IMR-90 (cell line): ENCODE measurements around the gene GTSE1. TPM values are rescaled to one million over a fixed set of nuclear protein-coding genes. Genes with fewer than 3 reads are reported as not detected.

ENCODE experiments used
- ATAC-seq: fragments of 200-7000 bp; cut with Tn5 transposase; 2 replicates; pipeline ENCODE4 v1.9.1; 2020; ENCODE audit warnings: low read depth, mild to moderate bottlenecking, moderate library complexity
- BruUV-seq: library from RNA; stranded (reverse); fragments of 400-500 nt; replicated peaks from 2 replicates; lab custom pipeline; 2021; lab: Mats Ljungman, UMichigan
- CTCF ChIA-PET: fragments of 300-600 bp; formaldehyde crosslinking; extraction: SDS; loops from one replicate; lab custom pipeline; 2021; ENCODE audit warnings: antibody characterized with exemption; lab: Yijun Ruan, JAX
- POLR2A ChIA-PET: fragments of 300-600 bp; sonication (Branson Sonifier 250); formaldehyde crosslinking; loops from one replicate; lab custom pipeline; 2022; ENCODE audit warnings: antibody characterized with exemption; ENCODE audit not compliant: unreplicated experiment; lab: Charles Lee
- DNase-seq: peaks from one replicate; pipeline ENCODE4 v3.0.0; 2013
- H2AFZ ChIP-seq: replicated peaks from 2 replicates; pipeline ENCODE3; 2013; ENCODE audit warnings: low read length, mild to moderate bottlenecking; ENCODE audit not compliant: poor library complexity
- H2AK5ac ChIP-seq: 2 replicates; pipeline ENCODE4 v1.6.1; 2013; ENCODE audit warnings: low read depth, low read length, inconsistent platforms
- H2AK9ac ChIP-seq: replicated peaks from 2 replicates; pipeline ENCODE3; 2013; ENCODE audit warnings: mild to moderate bottlenecking, low read depth, low read length, moderate library complexity; ENCODE audit not compliant: poor library complexity
- H2BK120ac ChIP-seq: 2 replicates; pipeline ENCODE4 v1.6.1; 2013; ENCODE audit warnings: low read depth, low read length, inconsistent platforms
- H2BK15ac ChIP-seq: 3 replicates; pipeline ENCODE4 v1.6.1; 2013; ENCODE audit warnings: low read depth, low read length, inconsistent platforms
- H2BK20ac ChIP-seq: 2 replicates; pipeline ENCODE4 v1.6.1; 2013; ENCODE audit warnings: low read depth, mild to moderate bottlenecking, inconsistent platforms, low read length, moderate library complexity
- H2BK5ac ChIP-seq: 2 replicates; pipeline ENCODE4 v1.6.1; 2013; ENCODE audit warnings: mild to moderate bottlenecking, low read depth, low read length, inconsistent platforms; ENCODE audit not compliant: poor library complexity, severe bottlenecking
- H3K14ac ChIP-seq: replicated peaks from 2 replicates; pipeline ENCODE4 v1.6.1; 2013; ENCODE audit warnings: low read depth, low read length, inconsistent platforms
- H3K18ac ChIP-seq: 2 replicates; pipeline ENCODE4 v1.6.1; 2013; ENCODE audit warnings: low read depth, low read length, control low read depth
- H3K23ac ChIP-seq: 2 replicates; pipeline ENCODE4 v1.6.1; 2013; ENCODE audit warnings: low read depth, low read length, inconsistent platforms
- H3K27ac ChIP-seq: 2 replicates; pipeline ENCODE4 v1.5.1; 2013; ENCODE audit warnings: mild to moderate bottlenecking, control low read depth, low read length; ENCODE audit not compliant: insufficient read depth
- H3K27me3 ChIP-seq: 2 replicates; pipeline ENCODE4 v1.6.1; 2013; ENCODE audit warnings: low read length; ENCODE audit not compliant: control insufficient read depth, insufficient read depth
- H3K36me3 ChIP-seq: 2 replicates; pipeline ENCODE4 v1.6.1; 2013; ENCODE audit warnings: low read length, mixed read lengths; ENCODE audit not compliant: control insufficient read depth, insufficient read depth
- H3K4ac ChIP-seq: 2 replicates; pipeline ENCODE4 v1.6.1; 2013; ENCODE audit warnings: low read depth, low read length, inconsistent platforms
- H3K4me1 ChIP-seq: 2 replicates; pipeline ENCODE4 v1.6.1; 2013; ENCODE audit warnings: low read length, mixed read lengths; ENCODE audit not compliant: control insufficient read depth, insufficient read depth
- H3K4me2 ChIP-seq: 2 replicates; pipeline ENCODE4 v1.6.1; 2013; ENCODE audit warnings: low read depth, mild to moderate bottlenecking, control low read depth, low read length, moderate library complexity
- H3K4me3 ChIP-seq: 2 replicates; pipeline ENCODE4 v1.5.1; 2013; ENCODE audit warnings: low read depth, mild to moderate bottlenecking, control low read depth, low read length, moderate library complexity; ENCODE audit not compliant: insufficient read depth
- H3K56ac ChIP-seq: 2 replicates; pipeline ENCODE4 v1.6.1; 2013; ENCODE audit warnings: low read length, inconsistent platforms; ENCODE audit not compliant: insufficient read depth; ENCODE audit errors: extremely low read depth
- H3K79me1 ChIP-seq, 2 experiments: 2 replicates each; pipeline ENCODE4 v1.6.1; 2013; ENCODE audit warnings: low read length in 2 of 2, inconsistent platforms in 1 of 2, low read depth in 1 of 2
- H3K9ac ChIP-seq: 2 replicates; pipeline ENCODE4 v1.6.1; 2013; ENCODE audit warnings: low read depth, low read length, control low read depth
- H3K9me1 ChIP-seq: 2 replicates; pipeline ENCODE4 v1.6.1; 2013; ENCODE audit warnings: low read length, inconsistent platforms; ENCODE audit not compliant: insufficient read depth
- H3K9me3 ChIP-seq: 2 replicates; pipeline ENCODE4 v1.6.1; 2013; ENCODE audit warnings: low read length; ENCODE audit not compliant: control insufficient read depth, insufficient read depth
- H4K20me1 ChIP-seq: 2 replicates; pipeline ENCODE4 v1.6.1; 2013; ENCODE audit warnings: low read length, inconsistent platforms; ENCODE audit not compliant: insufficient read depth
- H4K5ac ChIP-seq: 2 replicates; pipeline ENCODE4 v1.6.1; 2013; ENCODE audit warnings: mild to moderate bottlenecking, low read depth, low read length, control low read depth
- H4K8ac ChIP-seq, 2 experiments: 2 replicates each; pipeline ENCODE4 v1.6.1; 2013; ENCODE audit warnings: low read depth in 2 of 2, low read length in 2 of 2, control low read depth in 1 of 2, inconsistent platforms in 1 of 2
- H4K91ac ChIP-seq: 2 replicates; pipeline ENCODE4 v1.6.1; 2013; ENCODE audit warnings: low read depth, low read length, inconsistent platforms; ENCODE audit not compliant: insufficient read depth
- CEBPB ChIP-seq: IDR thresholded peaks from 2 replicates; pipeline ENCODE4 v1.6.1; 2012; ENCODE audit warnings: low read depth, low read length, improper control_type of control experiment
- RFX5 ChIP-seq: IDR thresholded peaks from 2 replicates; pipeline ENCODE4 v1.8.0; 2012; ENCODE audit warnings: low read depth, mild to moderate bottlenecking, low read length, moderate library complexity
- WGBS, 2 experiments: methylation state at CpG; one replicate each; pipeline versions ENCODE4 v1.1.5 to v1.1.7; 2013; ENCODE audit warnings: missing lambda C conversion rate in 2 of 2; ENCODE audit not compliant: insufficient read length in 1 of 2; ENCODE audit errors: extremely low coverage in 2 of 2; 5-methylcytosine and 5-hydroxymethylcytosine counted together
- dilution Hi-C: fragments of 300-500 bp; cut with HindIII; formaldehyde crosslinking; loops from one replicate; pipeline ENCODE4 v1.14.3; 2018; ENCODE audit warnings: low sequenced_read_pairs; ENCODE audit not compliant: unreplicated experiment
- in situ Hi-C: fragments of 300-500 bp; cut with MboI; formaldehyde crosslinking; loops from 3 replicates; pipeline ENCODE4 v1.14.3; 2019; ENCODE audit warnings: low sequenced_read_pairs, inconsistent platforms, mixed read lengths
- intact Hi-C: fragments of 100-400 bp; cut with micrococcal nuclease; formaldehyde crosslinking; loops from 2 replicates; pipeline ENCODE4 v1.10.0; 2022
- polyA plus RNA-seq, 3 experiments: library from polyadenylated mRNA; depleted of rRNA; stranded (reverse); fragments of >200 nt; gene quantifications; 2 replicates each; pipeline ENCODE4 v1.2.3, GENCODE V29; 2012; ENCODE audit warnings: low replicate concordance in 1 of 3
- total RNA-seq: library from RNA; depleted of rRNA; stranded (reverse); fragments of >200 nt; gene quantifications from 2 replicates; pipeline ENCODE4 v1.2.3, GENCODE V29; 2012

Gene GTSE1
- total and polyA plus RNA-seq, 2 of the 4 experiments (the other 2 are of a cell fraction), result 5.9 to 17.1 TPM

DNA sequence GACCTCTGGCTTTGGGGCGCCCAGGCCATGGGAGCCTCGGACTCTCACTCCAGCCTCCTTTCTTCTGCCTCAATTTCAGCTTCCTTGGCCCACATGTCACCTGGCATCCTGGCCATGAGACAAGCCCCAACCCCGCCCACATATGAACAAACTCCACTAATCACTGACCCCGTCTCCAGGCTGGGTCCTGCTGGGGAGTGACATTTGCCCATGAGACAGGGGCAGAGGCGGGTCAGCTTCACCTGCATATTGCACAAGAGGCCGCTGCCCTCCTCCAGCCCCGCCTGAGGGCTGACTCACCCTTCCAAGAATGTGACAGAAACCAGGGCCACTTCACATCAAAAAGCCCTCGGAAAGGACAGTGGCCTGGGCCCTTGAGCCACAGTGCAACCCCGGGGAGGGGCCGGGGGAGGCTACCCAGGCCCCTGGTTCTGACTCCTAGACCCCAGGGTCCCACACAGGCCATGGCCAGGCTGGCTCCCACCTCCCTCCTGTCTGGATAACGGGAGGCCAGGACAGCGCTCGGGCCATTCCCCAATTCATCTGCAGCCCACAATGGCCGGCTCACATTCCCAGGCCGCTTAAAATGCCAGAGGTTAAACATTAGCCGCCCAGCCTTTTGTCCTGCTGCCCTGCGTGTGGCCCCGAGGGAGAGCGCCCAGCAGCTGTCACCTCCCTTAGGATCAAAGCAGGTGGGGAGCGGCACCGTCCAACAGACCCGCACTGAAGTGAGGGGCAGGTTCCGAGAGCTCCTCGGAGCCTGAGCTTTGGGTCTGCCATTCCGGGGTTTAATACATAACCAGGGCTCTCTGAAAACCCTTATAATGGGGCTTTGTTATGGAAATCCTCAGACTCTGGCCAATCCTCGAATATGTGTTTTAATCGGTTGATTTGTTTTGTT, 81.1 kb downstream of the GTSE1 start:
- H3K9me1 ChIP-seq, result no peaks in the 10 kb centered on the region
- H3K56ac ChIP-seq, result no peak overlapping the region
- intact Hi-C loops (no loop called here), in situ Hi-C loops (no loop called here), dilution Hi-C loops (no loop called here)
- no peak overlapping the region for H2BK20ac ChIP-seq
- no TSS peak for BruUV-seq
- H3K4me3 ChIP-seq, result no peak overlapping the region
- no peak overlapping the region for H2AFZ ChIP-seq
- no peak overlapping the region for H2BK120ac ChIP-seq
- no peak overlapping the region for H2AK5ac ChIP-seq
- no peak overlapping the region for H3K9ac ChIP-seq
- no peak overlapping the region for H3K18ac ChIP-seq
- H2BK5ac ChIP-seq, result no peak overlapping the region
- no peak overlapping the region for H3K27ac ChIP-seq
- ChIA-PET POLR2A (no interaction called here), CTCF (no interaction called here)
- H3K14ac ChIP-seq, result no peak overlapping the region
- H3K36me3 ChIP-seq, result no peaks in the 10 kb centered on the region
- H2BK15ac ChIP-seq, result no peak overlapping the region
- no peaks in the 10 kb centered on the region for H3K79me1 ChIP-seq
- no peak overlapping the region for H3K4ac ChIP-seq
- H4K5ac ChIP-seq, result no peak overlapping the region
- DNase-seq, result no peak
- no peaks in the 10 kb centered on the region for H4K20me1 ChIP-seq
- 41% methylated on average over 13 of the region's 27 CpGs; no CpG with 5 or more reads in 1 of the 2 experiments for WGBS, 2 experiments
- H4K8ac ChIP-seq, result no peak overlapping the region
- H3K4me2 ChIP-seq, result no peak overlapping the region
- no peak for TF ChIP-seq RFX5
- TF ChIP-seq CEBPB, result peak; percentile 82
- H3K27me3 ChIP-seq, result peaks cover 16% of the 10 kb centered on the region; the same call in 1 of the 2 replicates
- H3K9me3 ChIP-seq, result peaks cover 6% of the 10 kb centered on the region
- H3K4me1 ChIP-seq, result no peaks in the 10 kb centered on the region; the same call in 1 of the 2 replicates
- H4K91ac ChIP-seq, result no peak overlapping the region
- 0 out of 2 replicates have a peak, but pooled peaks have one; percentile 17 for ATAC-seq
- H3K23ac ChIP-seq, result no peak overlapping the region
- no peak overlapping the region for H2AK9ac ChIP-seq
